OCI-LY3 (cell line): ENCODE measurements around the gene FAM118B.

Experiments used
- H2AFZ ChIP-seq: fragments of 200-600, 300-600 bp; shearing (Covaris generic); 2 replicates; pipeline ENCODE4 v1.6.0; 2014; ENCODE audit warnings: antibody characterized with exemption, low read depth, low read length
- H3K27ac ChIP-seq: fragments of 200-600, 300-600 bp; sonication (generic); 2 replicates; pipeline ENCODE4 v1.5.1; 2014; ENCODE audit warnings: mild to moderate bottlenecking, low read length, moderate library complexity, mixed read lengths
- H3K27me3 ChIP-seq: fragments of 200-600, 300-600 bp; sonication (generic); 2 replicates; pipeline ENCODE4 v1.6.1; 2014; ENCODE audit warnings: low read depth, low read length, mixed read lengths
- H3K36me3 ChIP-seq: fragments of 200-600, 300-600 bp; sonication (generic); replicated peaks from 2 replicates; pipeline ENCODE3; 2014; ENCODE audit warnings: low read depth, low read length, mixed read lengths
- H3K4me1 ChIP-seq: fragments of 300-600, 200-600 bp; sonication (generic); 2 replicates; pipeline ENCODE4 v1.6.1; 2014; ENCODE audit warnings: low read length, mixed read lengths
- H3K4me2 ChIP-seq: fragments of 200-600, 300-600 bp; sonication (generic); 2 replicates; pipeline ENCODE4 v1.6.1; 2014; ENCODE audit warnings: low read length, mixed read lengths
- H3K4me3 ChIP-seq: fragments of 300-600, 200-600 bp; sonication (generic); 2 replicates; pipeline ENCODE4 v1.5.1; 2014; ENCODE audit warnings: antibody characterized with exemption, mild to moderate bottlenecking, low read length, moderate library complexity
- H3K79me2 ChIP-seq: fragments of 300-600, 200-600 bp; shearing (Covaris generic); 2 replicates; pipeline ENCODE4 v1.6.1; 2014; ENCODE audit warnings: mild to moderate bottlenecking, low read length, mixed read lengths
- H3K9ac ChIP-seq: fragments of 300-600, 200-600 bp; shearing (Covaris generic); 2 replicates; pipeline ENCODE4 v1.6.0; 2014; ENCODE audit warnings: mild to moderate bottlenecking, low read length, moderate library complexity
- H3K9me3 ChIP-seq: fragments of 200-600, 300-600 bp; shearing (Covaris generic); 2 replicates; pipeline ENCODE4 v1.6.1; 2014; ENCODE audit warnings: low read length, mixed read lengths; ENCODE audit not compliant: insufficient read depth
- H4K20me1 ChIP-seq: fragments of 200-600, 300-600 bp; sonication (generic); 2 replicates; pipeline ENCODE4 v1.6.1; 2016; ENCODE audit warnings: low read length, mixed read lengths; ENCODE audit not compliant: insufficient read depth
- EZH2phosphoT487 ChIP-seq: fragments of 200-600 bp; shearing (Covaris generic); IDR thresholded peaks from 2 replicates; pipeline ENCODE4 v1.6.1; 2018; ENCODE audit warnings: antibody characterized with exemption, mixed run types, low read depth
- TF ChIP-seq, protein P1 (sequence below): fragments of 200-600, 300-600 bp; sonication (generic); IDR thresholded peaks from 2 replicates; pipeline ENCODE4 v1.5.1; 2014; ENCODE audit warnings: antibody characterized with exemption, low read length, low read depth

Gene FAM118B

DNA sequence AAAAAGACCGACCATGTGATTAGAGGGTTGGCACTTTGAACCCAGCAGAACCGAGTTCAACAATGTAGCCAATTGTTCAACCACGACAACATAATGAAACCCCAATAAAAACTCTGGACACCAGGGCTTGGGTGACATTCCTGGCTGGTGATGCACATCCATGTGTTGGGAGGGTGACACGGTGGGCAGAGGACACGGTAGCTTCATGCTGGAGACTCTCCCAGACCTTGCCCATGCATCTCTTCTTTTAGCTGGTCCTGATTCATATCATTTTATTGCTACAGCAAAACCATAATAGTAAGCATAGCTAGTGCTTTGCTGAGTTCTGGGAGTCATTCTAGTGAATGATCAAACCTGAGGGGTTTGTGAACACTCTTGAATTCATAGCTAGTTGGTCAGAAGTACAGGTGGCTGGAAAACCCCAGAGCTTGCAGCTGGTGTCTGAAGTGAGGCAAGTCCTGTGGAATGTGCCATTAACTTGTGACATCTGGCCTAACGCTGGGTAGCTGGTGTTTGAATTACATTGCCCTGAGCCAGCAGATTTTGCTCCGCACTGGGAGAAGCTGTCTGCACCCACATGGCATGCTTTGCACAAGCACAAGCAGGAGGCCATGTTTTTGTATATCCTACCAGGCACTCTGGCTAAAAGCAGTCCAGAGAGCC, 14.2 kb upstream of the FAM118B start:
- H4K20me1 ChIP-seq: no peaks in the 10 kb centered on the region
- H3K4me1 ChIP-seq: peaks cover 6% of the 10 kb centered on the region; the same call in 1 of the 2 replicates
- H3K27me3 ChIP-seq: no peaks in the 10 kb centered on the region
- no peaks in the 10 kb centered on the region for H3K79me2 ChIP-seq
- no peaks in the 10 kb centered on the region for H3K9me3 ChIP-seq
- no peak overlapping the region for H3K27ac ChIP-seq
- peaks cover 62% of the 10 kb centered on the region for H3K36me3 ChIP-seq
- TF ChIP-seq, protein P1, sequence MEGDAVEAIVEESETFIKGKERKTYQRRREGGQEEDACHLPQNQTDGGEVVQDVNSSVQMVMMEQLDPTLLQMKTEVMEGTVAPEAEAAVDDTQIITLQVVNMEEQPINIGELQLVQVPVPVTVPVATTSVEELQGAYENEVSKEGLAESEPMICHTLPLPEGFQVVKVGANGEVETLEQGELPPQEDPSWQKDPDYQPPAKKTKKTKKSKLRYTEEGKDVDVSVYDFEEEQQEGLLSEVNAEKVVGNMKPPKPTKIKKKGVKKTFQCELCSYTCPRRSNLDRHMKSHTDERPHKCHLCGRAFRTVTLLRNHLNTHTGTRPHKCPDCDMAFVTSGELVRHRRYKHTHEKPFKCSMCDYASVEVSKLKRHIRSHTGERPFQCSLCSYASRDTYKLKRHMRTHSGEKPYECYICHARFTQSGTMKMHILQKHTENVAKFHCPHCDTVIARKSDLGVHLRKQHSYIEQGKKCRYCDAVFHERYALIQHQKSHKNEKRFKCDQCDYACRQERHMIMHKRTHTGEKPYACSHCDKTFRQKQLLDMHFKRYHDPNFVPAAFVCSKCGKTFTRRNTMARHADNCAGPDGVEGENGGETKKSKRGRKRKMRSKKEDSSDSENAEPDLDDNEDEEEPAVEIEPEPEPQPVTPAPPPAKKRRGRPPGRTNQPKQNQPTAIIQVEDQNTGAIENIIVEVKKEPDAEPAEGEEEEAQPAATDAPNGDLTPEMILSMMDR: no peak
- no peak for TF ChIP-seq EZH2phosphoT487
- H3K4me3 ChIP-seq: no peak overlapping the region
- no peak overlapping the region for H3K9ac ChIP-seq
- H3K4me2 ChIP-seq: no peak overlapping the region
- no peak overlapping the region for H2AFZ ChIP-seq

DNA sequence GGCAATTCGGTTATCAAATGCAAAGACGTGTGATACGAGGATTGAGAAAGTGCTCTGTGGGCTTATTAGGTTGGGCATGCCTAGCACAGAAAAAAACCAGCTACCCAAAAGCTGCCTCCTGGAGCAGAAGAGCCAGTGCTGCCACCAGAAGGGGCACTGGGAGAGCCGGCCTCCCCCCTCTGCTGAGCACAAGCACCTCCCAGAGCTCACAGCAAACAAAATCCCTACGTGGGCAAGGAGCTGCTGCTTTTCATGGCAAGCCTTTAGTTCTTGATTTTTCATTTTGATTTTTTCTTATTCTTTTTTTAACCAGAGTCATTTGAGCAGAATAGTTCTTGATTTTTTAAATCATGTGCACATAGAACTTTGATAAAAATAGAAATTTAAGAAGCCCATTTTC, 12.9 kb upstream of the FAM118B start:
- Histone ChIP-seq H3K27ac (no peak overlapping the region), H3K9me3 (no peaks in the 10 kb centered on the region), H3K9ac (no peak overlapping the region), H3K4me1 (peaks cover 6% of the 10 kb centered on the region; the same call in 1 of the 2 replicates), H2AFZ (no peak overlapping the region), H3K4me3 (no peak overlapping the region), H3K27me3 (no peaks in the 10 kb centered on the region), H4K20me1 (no peaks in the 10 kb centered on the region), H3K36me3 (peaks cover 60% of the 10 kb centered on the region), H3K4me2 (no peak overlapping the region), H3K79me2 (no peaks in the 10 kb centered on the region)
- no peak for TF ChIP-seq EZH2phosphoT487
- TF ChIP-seq, protein P1: no peak

DNA sequence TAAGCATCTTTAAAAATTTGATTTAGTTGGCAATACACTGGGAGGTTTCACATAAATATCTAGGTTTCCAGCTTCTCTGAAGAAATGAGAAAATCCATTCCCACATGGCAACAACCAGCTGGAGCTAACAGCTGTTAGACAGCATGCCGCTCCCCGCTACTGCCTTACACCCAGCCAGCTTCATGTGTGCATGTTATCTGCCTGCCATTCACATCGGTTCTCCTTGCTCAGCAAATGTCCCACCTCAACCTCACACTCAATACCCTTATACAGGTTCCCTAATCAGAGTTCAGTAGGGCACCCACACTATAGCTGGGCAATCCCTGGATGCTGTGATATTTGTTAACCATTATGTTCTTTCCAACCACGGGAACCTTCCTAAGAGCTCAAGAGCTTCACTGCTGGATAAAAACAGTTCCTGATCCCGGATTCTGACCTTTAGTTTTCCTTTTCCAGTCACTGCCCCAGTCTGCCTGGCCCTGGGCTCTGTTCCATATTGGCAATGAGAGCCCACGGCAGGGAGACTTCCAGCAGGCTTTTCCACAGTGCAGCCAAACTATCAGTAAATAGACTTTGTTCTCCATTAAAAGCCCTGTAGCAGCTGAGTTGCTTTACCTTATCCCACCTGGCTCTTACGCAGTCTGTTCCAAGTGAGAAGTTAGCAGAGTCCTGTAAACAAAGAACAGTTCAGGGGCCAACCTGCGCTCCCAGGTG, 8.8 kb upstream of the FAM118B start:
- Histone ChIP-seq H2AFZ (no peak overlapping the region), H3K4me1 (no peaks in the 10 kb centered on the region), H3K36me3 (peaks cover 52% of the 10 kb centered on the region), H3K4me3 (no peak overlapping the region), H3K4me2 (no peak overlapping the region), H4K20me1 (no peaks in the 10 kb centered on the region), H3K9ac (no peak overlapping the region), H3K9me3 (no peaks in the 10 kb centered on the region), H3K79me2 (no peaks in the 10 kb centered on the region), H3K27me3 (no peaks in the 10 kb centered on the region), H3K27ac (no peak overlapping the region)
- no peak for TF ChIP-seq EZH2phosphoT487
- TF ChIP-seq, protein P1: no peak

DNA sequence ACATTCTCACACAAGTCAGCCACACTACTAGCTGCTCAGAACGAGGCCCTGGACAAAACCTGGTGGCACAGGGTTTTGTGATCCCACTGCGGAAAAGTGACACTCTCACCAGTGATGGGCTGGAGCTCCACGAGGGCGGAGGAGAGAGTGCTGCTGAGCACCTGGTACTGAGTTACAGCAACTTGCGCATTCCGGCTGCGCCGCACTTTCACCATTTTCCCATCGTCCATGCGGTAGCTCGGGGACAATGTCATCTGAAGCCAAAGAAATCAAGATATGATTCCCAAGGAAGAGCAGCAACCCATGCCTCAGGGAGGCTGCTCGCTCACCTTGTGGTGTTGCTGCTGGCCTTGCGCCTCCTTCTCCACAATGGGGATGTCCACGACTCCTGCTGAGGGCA, 6.2 kb upstream of the FAM118B start:
- H3K4me1 ChIP-seq: peaks cover 3% of the 10 kb centered on the region; the same call in 1 of the 2 replicates
- TF ChIP-seq EZH2phosphoT487: no peak
- TF ChIP-seq, protein P1: no peak
- H3K4me2 ChIP-seq: no peak overlapping the region
- H3K9ac ChIP-seq: no peak overlapping the region
- H2AFZ ChIP-seq: no peak overlapping the region
- H3K27me3 ChIP-seq: no peaks in the 10 kb centered on the region
- H3K36me3 ChIP-seq: peaks cover 33% of the 10 kb centered on the region
- H3K79me2 ChIP-seq: peaks cover 9% of the 10 kb centered on the region
- no peaks in the 10 kb centered on the region for H3K9me3 ChIP-seq
- H3K27ac ChIP-seq: no peak overlapping the region
- no peak overlapping the region for H3K4me3 ChIP-seq
- no peaks in the 10 kb centered on the region for H4K20me1 ChIP-seq
